ENCODE measurements around the gene SLC13A3. TPM values are rescaled to one million over a fixed set of nuclear protein-coding genes. Genes with fewer than 3 reads are reported as not detected.

The SLC13A3 gene
- total and polyA plus RNA-seq, 2 of the 4 experiments (the other 2 are of a cell fraction): 2.5 to 4.2 TPM

GRCh38 chr20:46700481-46700880 is 49.2 kb upstream of the SLC13A3 start:
- ATAC-seq (ENCODE audit: low read depth) (no peak), DNase-seq (no peak)
- H4K5ac ChIP-seq (ENCODE audit: low read depth, low read length): no peak overlapping the region
- in situ Hi-C loops (cut with MboI; ENCODE audit: low sequenced_read_pairs) (no loop called here), dilution Hi-C loops (cut with HindIII; ENCODE audit: low sequenced_read_pairs, unreplicated experiment) (no loop called here), intact Hi-C loops (cut with micrococcal nuclease) (no loop called here)
- no peak overlapping the region for H3K14ac ChIP-seq (replicated peaks; ENCODE audit: low read depth, low read length)
- 77% methylated on average over 6 of the region's 6 CpGs; no CpG with 5 or more reads in 1 of the 2 experiments for WGBS, 2 experiments (ENCODE audit: extremely low coverage in 2 of 2, insufficient read length in 1 of 2)
- H2BK5ac ChIP-seq (ENCODE audit: low read depth, low read length, poor library complexity, severe bottlenecking): no peak overlapping the region
- no peak overlapping the region for H2AK9ac ChIP-seq (replicated peaks; ENCODE audit: low read depth, low read length, poor library complexity)
- no peak overlapping the region for H2BK20ac ChIP-seq (ENCODE audit: low read depth, low read length)
- no peak overlapping the region for H3K9ac ChIP-seq (ENCODE audit: low read depth, low read length)
- no peak overlapping the region for H3K4me3 ChIP-seq (ENCODE audit: insufficient read depth, low read depth, low read length)
- H3K9me1 ChIP-seq (ENCODE audit: insufficient read depth, low read length): peaks cover 10% of the 10 kb centered on the region
- ChIA-PET CTCF (no interaction called here), POLR2A (ENCODE audit: unreplicated experiment) (no interaction called here)
- H3K23ac ChIP-seq (ENCODE audit: low read depth, low read length): no peak overlapping the region
- no peak overlapping the region for H2BK120ac ChIP-seq (ENCODE audit: low read depth, low read length)
- H3K27ac ChIP-seq (ENCODE audit: insufficient read depth, low read length): no peak overlapping the region
- no peak overlapping the region for H3K18ac ChIP-seq (ENCODE audit: low read depth, low read length)
- H4K20me1 ChIP-seq (ENCODE audit: insufficient read depth, low read length): no peaks in the 10 kb centered on the region
- H3K4me1 ChIP-seq (ENCODE audit: control insufficient read depth, insufficient read depth, low read length): peaks cover 11% of the 10 kb centered on the region
- TF ChIP-seq POLR2A (IDR thresholded peaks at IDR 0.05; ENCODE audit: low read depth, low read length) (no peak), SMC3 (IDR thresholded peaks at IDR 0.05; ENCODE audit: low read depth, low read length) (no peak), MAZ (IDR thresholded peaks at IDR 0.05; ENCODE audit: borderline replicate concordance, low read depth, low read length) (no peak), BHLHE40 (IDR thresholded peaks at IDR 0.05; ENCODE audit: low read depth, low read length) (no peak), CTCF (conservative IDR thresholded peaks at IDR 0.05; ENCODE audit: low read depth, low read length) (no peak), RFX5 (IDR thresholded peaks at IDR 0.05; ENCODE audit: low read depth, low read length) (no peak), USF2 (IDR thresholded peaks at IDR 0.05; ENCODE audit: low read depth, low read length) (no peak), CHD1 (IDR thresholded peaks at IDR 0.05; ENCODE audit: low read depth, low read length) (no peak), NFE2L2 (IDR thresholded peaks at IDR 0.05; ENCODE audit: low read depth, low read length) (no peak), FOS (IDR thresholded peaks at IDR 0.05; ENCODE audit: low read depth, low read length) (no peak), RCOR1 (IDR thresholded peaks at IDR 0.05; ENCODE audit: insufficient replicate concordance, low read length) (no peak), MAFK (IDR thresholded peaks at IDR 0.05; ENCODE audit: low read depth, low read length) (no peak)
- peak overlapping the region; percentile 65 for H2AFZ ChIP-seq (replicated peaks; ENCODE audit: low read length, poor library complexity)
- no TSS peak for BruUV-seq (replicated peaks)
- H3K9me3 ChIP-seq (ENCODE audit: control insufficient read depth, insufficient read depth, low read length): no peaks in the 10 kb centered on the region
- H3K4ac ChIP-seq (ENCODE audit: low read depth, low read length): 0 out of 2 replicates have a peak overlapping the region, but pooled peaks have one; percentile 16
- H3K4me2 ChIP-seq (ENCODE audit: low read depth, low read length): no peak overlapping the region
- no peak overlapping the region for H2BK15ac ChIP-seq (ENCODE audit: low read depth, low read length)
- H3K79me1 ChIP-seq (ENCODE audit: low read depth in 1 of 2, low read length in 2 of 2): no peaks in the 10 kb centered on the region
- H4K8ac ChIP-seq (ENCODE audit: low read depth in 2 of 2, low read length in 2 of 2): no peak overlapping the region
- H3K27me3 ChIP-seq (ENCODE audit: control insufficient read depth, insufficient read depth, low read length): no peaks in the 10 kb centered on the region
- H2AK5ac ChIP-seq (ENCODE audit: low read depth, low read length): peak overlapping the region; percentile 15; the same call in 1 of the 2 replicates
- no peak overlapping the region for H3K56ac ChIP-seq (ENCODE audit: extremely low read depth, insufficient read depth, low read length)
- H4K91ac ChIP-seq (ENCODE audit: insufficient read depth, low read depth, low read length): no peak overlapping the region
- no peaks in the 10 kb centered on the region for H3K36me3 ChIP-seq (ENCODE audit: control insufficient read depth, insufficient read depth, low read length)
